ENCODE results near the gene PHYHD1.

GRCh38 chr9:128899566-128900322 lies 21.0 kb upstream of the PHYHD1 start:
- TF ChIP-seq CTCF (IDR thresholded peaks at IDR 0.05; ENCODE audit: low read length) (no peak), EZH2phosphoT487 (IDR thresholded peaks at IDR 0.05; ENCODE audit: low read length) (no peak), EZH2 (optimal IDR thresholded peaks at IDR 0.05; ENCODE audit: low read depth, low read length) (no peak)
